OCI-LY3 (cell line): Measurements from ENCODE around the gene TCF12.

ENCODE experiments used
- CTCF ChIP-seq: fragments of 200-600, 300-600 bp; sonication (generic); IDR thresholded peaks from 2 replicates; pipeline ENCODE4 v1.5.1; 2014; ENCODE audit warnings: antibody characterized with exemption, low read length, low read depth
- EZH2phosphoT487 ChIP-seq: fragments of 200-600 bp; shearing (Covaris generic); IDR thresholded peaks from 2 replicates; pipeline ENCODE4 v1.6.1; 2018; ENCODE audit warnings: antibody characterized with exemption, mixed run types, low read depth

- TF ChIP-seq CTCF, result no peak
- no peak for TF ChIP-seq EZH2phosphoT487
These were observed 44.7 kb downstream of the TCF12 start for GRCh38 chr15:56963126-56963525.
